RPMI8226 (cell line): ENCODE results near the gene SLMAP.
A peak's percentile ranks its signal among the peaks of the same experiment; 100 is the strongest.

Source experiments
- DNase-seq: peaks from one replicate; pipeline ENCODE4 v3.0.0-alpha.2; 2015

SLMAP gene

DNA sequence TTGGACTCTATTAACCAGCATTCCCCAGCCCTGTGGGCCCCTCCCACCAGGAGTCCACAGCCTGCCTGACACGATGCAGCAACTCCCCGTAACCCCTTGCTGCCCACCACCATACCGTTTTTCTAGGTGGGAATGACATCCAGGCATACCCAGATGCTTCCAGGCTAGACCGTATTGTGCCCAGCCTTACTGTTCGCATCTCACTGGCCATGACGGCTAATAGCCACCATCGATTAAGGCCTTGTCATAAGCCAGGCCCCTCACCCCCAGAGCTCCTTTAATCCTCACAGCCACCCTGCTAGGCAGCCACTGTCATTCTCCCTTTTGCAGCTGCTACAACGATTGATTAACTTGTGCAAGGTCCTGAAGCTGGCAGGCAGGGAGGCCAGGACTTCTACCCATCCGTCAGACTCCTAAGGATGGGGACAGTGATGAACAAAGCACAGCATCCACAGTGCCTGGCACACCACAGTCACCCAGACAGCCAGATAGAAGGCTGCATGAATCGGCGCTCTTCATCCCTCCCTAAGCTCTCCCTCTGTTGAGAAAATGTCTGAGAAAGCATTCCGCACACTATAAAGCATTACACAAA lies 192.1 kb downstream of the SLMAP start:
- no peak for DNase-seq

- DNase-seq: no peak
These were observed 192.7 kb downstream of the SLMAP start for GRCh38 chr3:57948781-57949242.

- DNase-seq: no peak
These were observed 193.2 kb downstream of the SLMAP start for GRCh38 chr3:57949344-57949743.

- peak; percentile 15 for DNase-seq
These were observed 193.9 kb downstream of the SLMAP start for GRCh38 chr3:57949785-57950615.

DNA sequence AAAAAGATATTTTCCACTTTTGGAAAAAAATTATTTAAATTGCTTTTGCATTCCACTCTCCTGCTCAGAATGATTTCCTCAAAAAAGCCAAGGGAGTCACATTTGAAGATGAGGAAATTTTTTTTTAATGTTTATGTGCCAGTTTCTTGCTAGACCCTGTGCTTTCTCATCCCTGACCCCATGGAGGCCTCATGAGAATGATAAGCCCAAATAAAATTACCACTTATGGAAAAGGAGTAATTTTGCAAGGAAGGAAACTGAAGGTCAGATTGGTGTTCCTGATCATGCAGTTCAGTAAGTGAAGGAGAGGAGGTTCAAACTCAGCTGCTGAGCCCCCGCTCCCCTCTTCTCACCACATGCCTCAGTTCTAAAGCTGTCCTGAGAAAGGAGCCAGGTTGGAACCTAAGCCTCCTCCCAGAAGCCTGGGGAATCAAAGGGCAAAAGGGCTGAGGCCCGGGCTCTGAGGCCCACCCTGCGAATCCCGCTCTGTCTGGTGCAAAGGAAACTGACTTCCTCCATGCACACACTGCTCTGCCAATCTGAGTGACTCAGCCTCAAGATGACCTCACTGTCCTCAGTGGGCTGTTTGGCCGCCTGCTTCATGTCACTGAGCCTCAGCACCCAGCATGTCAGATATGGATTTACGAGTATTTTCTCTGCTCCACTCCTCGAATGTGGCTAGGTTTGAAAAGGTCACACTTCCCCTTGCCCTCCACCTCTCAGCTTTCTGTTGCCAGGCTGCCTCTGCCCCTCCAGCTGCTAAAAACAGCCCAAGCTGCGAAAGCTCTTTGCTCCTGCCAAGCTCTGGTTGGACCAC lies 195.2 kb downstream of the SLMAP start:
- DNase-seq: no peak

- DNase-seq: no peak
These were observed 196.1 kb downstream of the SLMAP start for GRCh38 chr3:57952208-57952631.

DNA sequence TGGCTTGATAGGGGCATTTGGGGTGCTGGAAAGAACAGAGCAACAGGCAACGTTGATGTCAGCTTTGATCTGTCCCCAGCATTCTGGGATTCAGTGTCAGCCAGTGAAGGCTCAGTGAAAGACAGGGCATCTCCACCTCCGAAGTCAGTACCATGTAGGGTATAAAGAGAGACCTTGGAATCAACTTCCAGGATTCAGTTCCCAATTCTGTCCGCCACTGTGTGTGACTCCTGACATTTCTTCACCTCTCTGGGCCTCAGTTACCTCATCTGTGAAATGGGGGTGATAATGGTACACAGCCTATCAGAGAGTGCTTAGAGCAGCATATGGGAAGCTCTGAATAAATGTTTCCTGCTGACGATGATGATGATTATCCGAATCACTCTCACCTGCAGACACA lies 196.5 kb downstream of the SLMAP start:
- DNase-seq: no peak

- no peak for DNase-seq
These were observed 197.5 kb downstream of the SLMAP start for GRCh38 chr3:57953576-57953975.

DNA sequence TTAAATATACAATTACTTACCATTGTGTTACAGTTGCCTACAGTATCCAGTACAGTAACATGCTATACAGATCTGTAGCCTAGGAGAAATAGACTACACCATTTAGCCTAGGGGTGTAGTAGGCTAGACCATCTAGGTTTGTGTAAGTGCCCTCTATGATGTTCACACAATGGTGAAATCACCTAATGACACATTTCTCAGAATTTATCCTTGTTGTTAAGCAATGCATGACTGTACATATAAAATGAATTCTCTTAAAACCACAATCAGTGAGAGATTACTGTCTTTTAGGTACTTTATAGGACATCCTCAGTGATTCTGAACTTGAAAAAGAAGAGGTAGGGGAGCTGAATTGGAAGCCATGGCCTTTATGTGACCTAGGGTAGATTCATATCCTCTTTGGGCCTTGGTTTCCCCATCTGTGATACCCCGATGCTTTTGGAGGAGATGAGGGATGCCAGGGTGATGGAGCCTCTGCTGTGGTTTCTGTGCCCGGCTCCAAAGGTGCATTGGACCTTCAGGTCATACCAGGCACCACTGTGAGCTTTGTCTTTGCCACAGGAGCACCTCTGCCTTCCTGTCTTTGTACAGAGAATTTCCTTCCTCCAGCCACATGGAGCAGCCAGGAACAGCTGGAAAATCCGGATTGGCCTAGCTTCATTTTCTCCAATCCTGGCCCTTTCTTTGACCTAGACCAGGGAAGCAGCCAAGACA lies 200.2 kb downstream of the SLMAP start:
- no peak for DNase-seq

DNA sequence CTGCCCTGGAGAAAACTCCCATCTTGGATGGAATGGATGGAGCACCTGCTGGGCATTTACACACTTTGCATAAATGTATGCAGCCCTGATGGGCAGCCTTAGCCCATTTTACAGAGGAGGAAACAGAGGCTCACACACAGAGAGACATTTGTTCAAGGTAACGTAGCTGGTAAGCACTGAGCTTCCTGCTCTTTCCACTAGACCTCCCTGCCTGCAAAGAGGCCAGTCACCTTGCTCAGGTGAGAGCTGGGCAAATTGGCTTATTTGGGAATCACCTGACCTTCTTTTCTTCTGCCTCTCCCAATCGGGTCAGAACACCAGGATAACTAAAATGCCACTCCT lies 200.7 kb downstream of the SLMAP start:
- no peak for DNase-seq

DNA sequence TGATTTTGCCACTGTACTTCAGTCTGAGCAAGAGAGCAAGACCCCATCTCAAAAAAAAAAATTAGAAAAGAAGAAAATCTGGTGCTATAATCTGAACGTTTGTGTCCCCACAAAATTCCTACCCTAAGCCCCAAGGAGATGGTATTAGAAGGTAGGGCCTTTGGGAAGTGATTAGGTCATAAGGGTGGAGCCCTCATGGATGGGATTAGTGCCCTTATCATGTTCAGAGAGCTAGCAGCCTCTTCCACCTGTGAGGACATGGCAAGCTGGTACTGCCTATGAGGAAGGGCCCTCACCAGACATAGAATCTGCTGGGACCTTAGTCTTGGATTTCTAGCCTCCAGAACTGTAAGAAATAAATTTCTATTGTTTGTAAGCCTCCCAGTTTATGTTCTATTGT lies 201.7 kb downstream of the SLMAP start:
- DNase-seq: no peak

DNA sequence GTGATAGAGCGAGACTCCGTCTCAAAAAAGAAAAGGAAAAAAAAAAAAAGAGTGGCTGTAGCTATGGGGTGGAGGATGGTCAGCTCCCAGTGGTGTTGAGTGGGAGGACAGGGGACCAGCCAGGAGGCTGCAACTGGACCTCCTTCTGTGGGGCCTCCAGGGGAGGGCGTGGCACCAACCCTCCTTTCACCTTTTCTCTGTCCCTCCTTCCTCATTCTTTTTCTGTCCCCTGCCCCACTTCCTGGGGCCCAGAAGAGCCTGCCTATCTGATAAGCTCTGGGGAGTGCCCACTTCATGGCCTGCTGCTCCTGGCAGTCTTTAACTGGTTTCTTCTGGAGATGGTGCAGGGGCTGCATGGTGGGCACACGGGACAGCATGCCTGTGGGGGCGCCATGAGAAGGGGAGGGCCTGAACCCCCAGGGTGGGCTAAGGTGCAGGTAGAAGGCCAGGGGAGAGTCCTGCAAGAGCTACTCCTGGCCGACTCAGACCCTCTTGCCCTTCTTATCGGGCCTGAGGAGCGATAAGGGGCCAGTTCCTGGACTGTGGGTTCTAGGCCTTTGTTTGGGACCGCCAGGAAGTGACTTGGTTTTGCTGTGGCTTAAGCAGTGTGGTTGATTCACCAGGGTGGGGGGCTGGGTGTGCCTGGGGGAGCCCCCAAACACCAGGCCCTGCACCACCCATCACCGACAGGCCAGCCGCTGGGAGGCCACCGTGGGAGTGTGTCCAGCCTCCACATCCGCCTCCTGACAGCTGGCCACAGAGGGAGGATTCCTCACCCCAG lies 202.7 kb downstream of the SLMAP start:
- no peak for DNase-seq

GRCh38 chr3:57959423-57960173 lies 203.5 kb downstream of the SLMAP start:
- DNase-seq: no peak

GRCh38 chr3:57960174-57960505 lies 204.0 kb downstream of the SLMAP start:
- no peak for DNase-seq

- DNase-seq: no peak
These were observed 205.2 kb downstream of the SLMAP start for GRCh38 chr3:57961177-57961827.

- peak; percentile 35 for DNase-seq
These were observed 205.8 kb downstream of the SLMAP start for GRCh38 chr3:57961828-57962447.

GRCh38 chr3:57962448-57962834 lies 206.3 kb downstream of the SLMAP start:
- no peak for DNase-seq

DNA sequence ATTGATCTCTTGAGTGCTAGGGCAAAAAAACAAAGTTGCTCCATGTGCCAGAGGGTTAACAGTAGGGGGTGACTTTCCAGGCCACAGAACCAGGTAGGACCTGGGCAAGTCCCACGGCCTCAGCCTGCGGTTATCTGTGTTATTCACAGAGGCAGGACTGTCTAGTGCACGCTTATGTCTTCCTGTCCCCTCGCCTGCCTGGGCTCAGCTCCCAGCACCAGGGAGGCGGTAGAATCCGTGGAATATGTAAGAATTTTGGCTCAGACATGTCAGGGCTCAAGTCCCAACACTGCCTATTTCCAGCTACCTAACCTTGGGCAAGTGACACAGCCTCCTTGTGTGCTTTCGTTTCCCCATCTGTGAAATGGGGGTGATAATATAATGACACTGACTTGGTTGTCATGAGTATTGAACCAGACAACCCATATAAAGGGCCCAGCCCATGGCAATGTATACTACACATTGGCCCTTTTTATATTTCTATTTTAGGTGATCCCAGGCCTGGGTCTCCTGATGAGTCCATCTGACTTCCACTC lies 207.8 kb downstream of the SLMAP start:
- DNase-seq: peak; percentile 22

DNA sequence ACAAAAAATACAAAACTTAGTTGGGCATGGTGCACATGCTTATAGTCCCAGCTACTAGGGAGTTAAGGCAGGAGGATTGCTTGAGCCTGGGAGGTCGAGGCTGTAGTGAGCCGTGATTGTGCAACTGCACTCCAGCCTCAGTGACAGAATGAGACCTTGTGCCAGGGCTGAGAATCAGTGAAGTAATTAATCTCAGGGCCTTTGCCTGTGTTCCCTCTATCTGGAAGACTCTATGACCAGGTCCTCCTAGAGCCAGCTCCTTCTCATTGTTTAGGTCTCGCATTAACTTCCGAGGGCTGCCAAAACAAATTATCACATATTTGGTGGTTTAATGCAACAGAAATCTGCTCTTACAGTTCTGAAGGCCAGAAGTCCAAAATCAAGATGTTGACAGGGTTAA lies 210.7 kb downstream of the SLMAP start:
- no peak for DNase-seq

GRCh38 chr3:57967590-57967989 lies 211.5 kb downstream of the SLMAP start:
- peak; percentile 43 for DNase-seq
